Upper lobe of right lung (tissue), 1 donor: Measurements from ENCODE around the gene KRTAP9-1. TPM values are rescaled to one million over a fixed set of nuclear protein-coding genes. Genes with fewer than 3 reads are reported as not detected.
"Not testable (repeated sequence)": the region's sequence is repeated elsewhere in the genome, so short reads cannot be mapped to it uniquely, and the experiment has no call there.

Experiments used
- ATAC-seq: fragments of 200-7000 bp; cut with Tn5 transposase; one replicate; pipeline ENCODE4 v1.9.1; 2020; ENCODE audit warnings: mild to moderate bottlenecking, moderate library complexity
- DNase-seq: peaks from one replicate; pipeline ENCODE4 v3.0.0-alpha.2; 2020
- H3K27ac ChIP-seq: fragments of 200-600 bp; one replicate; pipeline ENCODE4 v1.8.0; 2022
- H3K27me3 ChIP-seq: fragments of 200-600 bp; one replicate; pipeline ENCODE4 v1.8.0; 2022; ENCODE audit warnings: mild to moderate bottlenecking
- H3K36me3 ChIP-seq: fragments of 200-600 bp; one replicate; pipeline ENCODE4 v1.8.0; 2022
- H3K4me1 ChIP-seq: fragments of 200-600 bp; one replicate; pipeline ENCODE4 v1.8.0; 2022
- H3K4me3 ChIP-seq: fragments of 200-600 bp; one replicate; pipeline ENCODE4 v1.8.0; 2022; ENCODE audit warnings: mild to moderate bottlenecking
- H3K9me3 ChIP-seq: fragments of 200-600 bp; one replicate; pipeline ENCODE4 v1.8.0; 2022
- CTCF ChIP-seq: fragments of 200-600 bp; IDR thresholded peaks from one replicate; pipeline ENCODE4 v1.8.0; 2022; ENCODE audit warnings: antibody characterized with exemption
- intact Hi-C: fragments of 100-400 bp; cut with DNase I; formaldehyde crosslinking; loops from one replicate; pipeline ENCODE4 v1.11.0; 2022
- total RNA-seq: library from RNA; stranded (reverse); fragmentation: NEBNext Ultra II Directional; extraction: Animal tissue kit (Norgen Biotek cat#: 25700); gene quantifications from one replicate; pipeline ENCODE4 v1.2.1, GENCODE V29; 2021
- donor health status: DM: no; HTN: yes; CAD: no; lungs with severe emphysema.

Gene KRTAP9-1
- total RNA-seq, 1 donor from 2014 or later, result not detected

DNA sequence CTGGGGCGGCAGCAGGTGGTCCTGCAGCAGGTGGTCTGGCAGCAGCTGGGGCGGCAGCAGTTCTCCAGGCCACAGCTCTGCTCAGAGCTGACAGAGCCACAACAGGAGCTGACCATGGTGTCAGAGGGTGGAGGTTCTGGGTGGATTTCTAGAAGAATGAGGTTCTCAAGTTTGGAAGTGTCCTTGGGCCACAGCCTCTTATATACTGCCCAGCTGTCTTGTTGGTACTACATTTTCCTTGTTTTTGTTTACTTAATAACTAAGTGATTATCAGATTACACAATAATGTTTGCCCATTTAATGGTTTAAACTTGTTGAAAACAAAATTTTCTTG is 40.1 kb upstream of the KRTAP9-1 start, which contains the start of gene KRTAP4-5:
KRTAP4-5 (minus strand) TSS at position 174 of the 334 bp plus-strand sequence; CDS start at position 116, 58 bp downstream.
- no peak for DNase-seq
- no peaks in the 10 kb centered on the region for H3K27me3 ChIP-seq
- no peak within 1 kb of the TSS for H3K27ac ChIP-seq
- H3K4me1 ChIP-seq, result no peaks in the 10 kb centered on the region
- H3K4me3 ChIP-seq, result no peak within 1 kb of the TSS
- TF ChIP-seq CTCF, result no peak
- H3K36me3 ChIP-seq, result no peaks in the 10 kb centered on the region
- H3K9me3 ChIP-seq, result no peaks in the 10 kb centered on the region
- intact Hi-C loops, result no loop called here
- no peak for ATAC-seq

- no peak for DNase-seq
- no peak for ATAC-seq
- H3K36me3 ChIP-seq, result no peaks in the 10 kb centered on the region
- H3K27me3 ChIP-seq, result no peaks in the 10 kb centered on the region
- no peaks in the 10 kb centered on the region for H3K4me1 ChIP-seq
- H3K9me3 ChIP-seq, result no peaks in the 10 kb centered on the region
- no peak overlapping the region for H3K4me3 ChIP-seq
- TF ChIP-seq CTCF, result no peak
- intact Hi-C loops, result no loop called here
- H3K27ac ChIP-seq, result no peak overlapping the region
Observed at GRCh38 chr17:41150026-41150425, 39.7 kb upstream of the KRTAP9-1 start.

GRCh38 chr17:41151525-41151924 is 38.2 kb upstream of the KRTAP9-1 start:
- Histone ChIP-seq H3K27me3 (peaks cover 3% of the 10 kb centered on the region), H3K27ac (no peak overlapping the region), H3K4me1 (no peaks in the 10 kb centered on the region), H3K9me3 (no peaks in the 10 kb centered on the region), H3K4me3 (no peak overlapping the region), H3K36me3 (no peaks in the 10 kb centered on the region)
- DNase-seq (no peak), ATAC-seq (no peak)
- intact Hi-C loops, result no loop called here
- TF ChIP-seq CTCF, result no peak

GRCh38 chr17:41153856-41154255 is 35.8 kb upstream of the KRTAP9-1 start:
- intact Hi-C loops, result no loop called here
- no peaks in the 10 kb centered on the region for H3K9me3 ChIP-seq
- H3K4me1 ChIP-seq, result no peaks in the 10 kb centered on the region
- peaks cover 7% of the 10 kb centered on the region for H3K27me3 ChIP-seq
- H3K4me3 ChIP-seq, result no peak overlapping the region
- DNase-seq, result no peak
- no peak for TF ChIP-seq CTCF
- no peak for ATAC-seq
- H3K27ac ChIP-seq, result no peak overlapping the region
- H3K36me3 ChIP-seq, result no peaks in the 10 kb centered on the region

DNA sequence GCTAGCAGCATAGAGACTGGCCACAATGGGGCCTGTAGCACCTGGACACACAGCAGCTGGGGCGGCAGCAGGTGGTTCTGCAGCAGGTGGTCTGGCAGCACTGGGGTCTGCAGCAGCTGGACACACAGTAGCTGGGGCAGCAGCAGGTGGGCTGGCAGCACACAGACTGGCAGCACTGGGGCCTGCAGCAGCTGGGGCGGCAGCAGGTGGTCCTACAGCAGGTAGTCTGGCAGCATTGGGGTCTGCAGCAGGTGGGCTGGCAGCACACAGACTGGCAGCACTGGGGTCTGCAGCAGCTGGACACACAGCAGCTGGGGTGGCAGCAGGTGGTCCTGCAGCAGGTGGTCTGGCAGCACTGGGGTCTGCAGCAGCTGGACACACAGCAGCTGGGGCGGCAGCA is 29.5 kb upstream of the KRTAP9-1 start:
- H3K27ac ChIP-seq, intact Hi-C loops, DNase-seq, H3K4me1 ChIP-seq, H3K27me3 ChIP-seq, H3K4me3 ChIP-seq, H3K9me3 ChIP-seq, H3K36me3 ChIP-seq, ATAC-seq: not testable (repeated sequence)

DNA sequence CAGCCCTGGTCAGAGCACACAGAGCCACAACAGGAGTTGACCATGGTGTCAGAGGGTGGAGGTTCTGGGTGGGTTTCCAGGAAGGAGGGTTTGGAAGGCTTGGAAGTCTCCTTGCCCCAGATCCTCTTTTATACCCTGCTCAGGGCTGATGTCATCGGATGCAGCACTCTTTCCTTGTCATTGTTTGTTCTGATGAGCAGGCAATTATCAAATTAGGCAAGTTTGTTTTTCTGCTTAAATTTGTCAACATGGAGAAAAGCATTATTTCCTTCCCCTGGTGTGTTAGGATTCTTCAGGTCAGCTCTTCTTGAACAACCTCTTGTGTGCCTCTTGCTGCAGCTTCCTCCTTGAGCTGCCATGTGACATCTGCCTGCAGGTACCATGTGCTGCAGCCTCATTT is 29.0 kb upstream of the KRTAP9-1 start, which contains the start of gene KRTAP4-4:
KRTAP4-4 (minus strand) TSS at position 101 of the 400 bp plus-strand sequence; CDS start at position 44, 57 bp downstream.
- ATAC-seq (no peak), DNase-seq (no peak)
- Histone ChIP-seq H3K4me1 (no peaks in the 10 kb centered on the region), H3K9me3 (no peaks in the 10 kb centered on the region), H3K4me3 (no peak within 1 kb of the TSS), H3K36me3 (no peaks in the 10 kb centered on the region), H3K27me3 (peaks cover 7% of the 10 kb centered on the region), H3K27ac (no peak within 1 kb of the TSS)
- no peak for TF ChIP-seq CTCF
- intact Hi-C loops, result no loop called here
